ENCODE results near the gene ATP8B3. TPM values are rescaled to one million over a fixed set of nuclear protein-coding genes. Genes with fewer than 3 reads are reported as not detected.

The ATP8B3 gene
- total and polyA plus RNA-seq, 2 of the 13 experiments (the other 11 are each of a cell fraction or from before 2014, with no cell fraction given): 2.6 to 5.9 TPM

- no peak for TF ChIP-seq GPN1 (CRISPR knock-in tag; IDR thresholded peaks at IDR 0.05; ENCODE audit: borderline replicate concordance)
- no peak for TF ChIP-seq ZNF839 (CRISPR knock-in tag; IDR thresholded peaks at IDR 0.05; ENCODE audit: borderline replicate concordance)
- TF ChIP-seq ZNF224 (CRISPR knock-in tag; IDR thresholded peaks at IDR 0.05): no peak
- TF ChIP-seq ZUFSP (CRISPR knock-in tag; IDR thresholded peaks at IDR 0.05; ENCODE audit: borderline replicate concordance): no peak
- TF ChIP-seq ZNF747 (CRISPR knock-in tag; IDR thresholded peaks at IDR 0.05; ENCODE audit: borderline replicate concordance): no peak
- TF ChIP-seq ZNF562 (CRISPR knock-in tag; IDR thresholded peaks at IDR 0.05; ENCODE audit: borderline replicate concordance): no peak
- peak; percentile 7; the same call in 1 of the 2 replicates for TF ChIP-seq ZNF766 (CRISPR knock-in tag; IDR thresholded peaks at IDR 0.05; ENCODE audit: borderline replicate concordance)
- no peak for TF ChIP-seq KAT7 (CRISPR knock-in tag; IDR thresholded peaks at IDR 0.05; ENCODE audit: borderline replicate concordance)
- TF ChIP-seq ZNF34 (CRISPR knock-in tag; IDR thresholded peaks at IDR 0.05; ENCODE audit: borderline replicate concordance): no peak
- peak; percentile 51; the same call in 1 of the 2 replicates for TF ChIP-seq ZHX2 (IDR thresholded peaks at IDR 0.05; ENCODE audit: low read depth)
- no peak for TF ChIP-seq ZHX2 (CRISPR knock-in tag; IDR thresholded peaks at IDR 0.05; ENCODE audit: borderline replicate concordance)
- peak; percentile 43; the same call in 1 of the 2 replicates for TF ChIP-seq GABPB1 (CRISPR knock-in tag; IDR thresholded peaks at IDR 0.05)
- TF ChIP-seq ZEB1 (IDR thresholded peaks at IDR 0.05; ENCODE audit: insufficient replicate concordance, low read depth): no peak
- peak; percentile 35; the same call in 1 of the 2 replicates for TF ChIP-seq BCL3 (CRISPR knock-in tag; IDR thresholded peaks at IDR 0.05)
- TF ChIP-seq FOXP1 (IDR thresholded peaks at IDR 0.05): no peak
- TF ChIP-seq FOXP1 (CRISPR knock-in tag; IDR thresholded peaks at IDR 0.05): no peak
- TF ChIP-seq FOXA1 (IDR thresholded peaks at IDR 0.05): no peak
- no peak for TF ChIP-seq FOXA1 (CRISPR knock-in tag; IDR thresholded peaks at IDR 0.05)
- TF ChIP-seq ESRRA (CRISPR knock-in tag; IDR thresholded peaks at IDR 0.05; ENCODE audit: low read depth): no peak
- no peak for TF ChIP-seq ZNF550 (CRISPR knock-in tag; IDR thresholded peaks at IDR 0.05; ENCODE audit: borderline replicate concordance)
- no peak for TF ChIP-seq KDM6A (CRISPR knock-in tag; IDR thresholded peaks at IDR 0.05; ENCODE audit: low read depth)
Measured at GRCh38 chr19:1837625-1838105, 25.6 kb upstream of the ATP8B3 start (continued).
